Esophagus squamous epithelium (tissue), 4 donors: Measurements from ENCODE around the gene EHBP1.

Experiments used
- CTCF ChIP-seq, 6 experiments: fragments of 450-650 bp in 4 of 6; fragments of 200-600 bp in 2 of 6; sonication (generic) in 2 of 6; IDR thresholded peaks; one replicate each; pipeline ENCODE4 v1.5.1; 2016 to 2019; ENCODE audit warnings: antibody characterized with exemption in 6 of 6, mild to moderate bottlenecking in 4 of 6, moderate library complexity in 4 of 6
- POLR2A ChIP-seq, 4 donors: fragments of 450-650 bp; IDR thresholded peaks; one replicate each; pipeline ENCODE4 v1.6.1; 2017; ENCODE audit warnings: antibody characterized with exemption in 4 of 4, mild to moderate bottlenecking in 4 of 4, moderate library complexity in 3 of 4

DNA sequence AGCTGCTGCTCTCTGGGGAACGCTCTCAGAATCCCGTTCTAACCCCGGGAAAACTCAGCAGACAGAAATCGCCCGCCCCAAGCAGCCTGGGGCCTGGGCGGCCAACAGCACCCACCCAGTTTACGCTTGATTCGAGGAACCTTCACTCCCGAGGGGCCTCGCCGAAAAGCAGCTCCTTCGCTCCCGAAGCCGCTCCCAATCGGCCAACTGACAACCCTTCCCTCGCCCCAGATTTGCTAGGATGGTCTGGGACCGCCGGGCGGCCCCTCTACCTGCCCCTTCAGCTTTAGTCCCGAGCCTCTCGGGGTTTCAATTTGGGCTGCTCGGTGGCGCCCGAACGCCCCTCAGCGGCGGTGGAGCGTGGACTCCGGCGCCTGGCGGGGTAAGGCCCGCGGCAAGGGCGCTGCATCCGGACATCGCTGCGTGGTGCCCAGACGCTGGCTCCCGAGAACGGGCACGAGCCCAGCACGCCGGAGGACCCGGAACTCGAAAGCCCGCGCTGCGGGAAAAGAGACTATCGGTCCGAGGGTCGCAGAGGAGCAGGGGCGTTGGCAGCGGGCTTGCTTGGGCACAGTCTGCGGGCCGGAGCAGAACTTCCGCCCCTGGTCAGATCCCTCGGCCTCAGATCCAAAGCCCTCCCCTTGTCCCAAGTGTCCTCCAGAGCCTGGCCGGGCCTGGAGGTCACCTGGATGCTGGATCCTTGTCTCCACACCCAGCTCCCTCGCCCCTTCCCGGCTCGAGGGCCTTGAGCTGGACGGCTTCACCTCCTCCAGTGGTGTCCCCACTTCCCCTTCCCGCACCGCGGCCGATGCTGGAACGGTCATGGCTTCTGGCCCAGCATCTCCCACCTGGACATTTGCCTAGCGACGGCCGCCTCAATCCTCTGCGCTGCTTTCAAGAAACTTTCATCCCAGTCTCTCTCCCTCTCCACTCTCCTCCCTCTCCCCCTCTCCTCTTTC is 342.1 kb downstream of the EHBP1 start:
- TF ChIP-seq CTCF (IDR thresholded peaks at IDR 0.05) (no peak), POLR2A (IDR thresholded peaks at IDR 0.05) (no peak)
